Activated CD4-positive, CD25-positive, alpha-beta regulatory T cell (primary cell): ENCODE results near the gene SMC5.
"Not testable (repeated sequence)": the region's sequence is repeated elsewhere in the genome, so short reads cannot be mapped to it uniquely, and the experiment has no call there.

Experiments used
- DNase-seq, 4 experiments: peaks; one replicate each; lab custom pipeline; 2025; lab: John Stamatoyannopoulos, UW

The SMC5 gene

GRCh38 chr9:70263421-70263820 lies 4.6 kb downstream of the SMC5 start:
- no peak for DNase-seq

GRCh38 chr9:70278305-70278704 lies 19.5 kb downstream of the SMC5 start:
- DNase-seq = no peak

GRCh38 chr9:70283848-70284247 lies 25.1 kb downstream of the SMC5 start:
- no peak for DNase-seq

GRCh38 chr9:70285246-70285645 lies 26.5 kb downstream of the SMC5 start:
- DNase-seq = no peak

- DNase-seq = no peak
Measured at GRCh38 chr9:70285981-70286598, 27.3 kb downstream of the SMC5 start.

- DNase-seq = no peak
Measured at GRCh38 chr9:70290626-70291025, 31.8 kb downstream of the SMC5 start.

- DNase-seq = no peak
Measured at GRCh38 chr9:70291446-70291845, 32.7 kb downstream of the SMC5 start.

- no peak for DNase-seq
Measured at GRCh38 chr9:70292253-70292652, 33.5 kb downstream of the SMC5 start.

GRCh38 chr9:70293214-70293613 lies 34.4 kb downstream of the SMC5 start:
- DNase-seq = no peak

- no peak for DNase-seq
Measured at GRCh38 chr9:70297141-70297540, 38.4 kb downstream of the SMC5 start.

- DNase-seq = no peak
Measured at GRCh38 chr9:70298245-70298771, 39.5 kb downstream of the SMC5 start.

GRCh38 chr9:70303268-70303667 lies 44.5 kb downstream of the SMC5 start:
- DNase-seq = no peak

- no peak for DNase-seq
Measured at GRCh38 chr9:70304810-70305209, 46.0 kb downstream of the SMC5 start.

GRCh38 chr9:70315389-70315788 lies 56.6 kb downstream of the SMC5 start:
- no peak for DNase-seq

- no peak for DNase-seq
Measured at GRCh38 chr9:70318002-70318401, 59.2 kb downstream of the SMC5 start.

GRCh38 chr9:70322096-70322495 lies 63.3 kb downstream of the SMC5 start:
- DNase-seq = no peak

GRCh38 chr9:70324963-70325362 lies 66.2 kb downstream of the SMC5 start:
- no peak for DNase-seq

GRCh38 chr9:70328625-70329024 lies 69.8 kb downstream of the SMC5 start:
- not testable (repeated sequence) for DNase-seq

GRCh38 chr9:70340572-70340971 lies 81.8 kb downstream of the SMC5 start:
- DNase-seq = no peak

- DNase-seq = no peak
Measured at GRCh38 chr9:70347046-70347445, 88.3 kb downstream of the SMC5 start.

- no peak for DNase-seq
Measured at GRCh38 chr9:70352356-70352755, 93.6 kb downstream of the SMC5 start.

- no peak for DNase-seq
Measured at GRCh38 chr9:70352802-70353201, 94.0 kb downstream of the SMC5 start.

GRCh38 chr9:70355801-70356200 lies 97.0 kb downstream of the SMC5 start:
- no peak for DNase-seq

- DNase-seq = no peak
Measured at GRCh38 chr9:70362952-70363351, 104.2 kb downstream of the SMC5 start.
